LNCaP clone FGC (cell line): Measurements from ENCODE around the gene MROH9.

Source experiments
- DNase-seq: peaks from one replicate; pipeline ENCODE4 v3.0.0-alpha.2; 2011; ENCODE audit warnings: low read depth
- H3K4me3 ChIP-seq: 2 replicates; pipeline ENCODE4 v1.5.1; 2011; ENCODE audit warnings: mild to moderate bottlenecking, low read depth, low read length, control low read depth
- TF ChIP-seq, protein P1 (sequence below): IDR thresholded peaks from 2 replicates; pipeline ENCODE4 v1.5.1; 2012; ENCODE audit warnings: mild to moderate bottlenecking; ENCODE audit not compliant: control insufficient read depth, insufficient read depth; ENCODE audit errors: extremely low read depth

Gene MROH9

DNA sequence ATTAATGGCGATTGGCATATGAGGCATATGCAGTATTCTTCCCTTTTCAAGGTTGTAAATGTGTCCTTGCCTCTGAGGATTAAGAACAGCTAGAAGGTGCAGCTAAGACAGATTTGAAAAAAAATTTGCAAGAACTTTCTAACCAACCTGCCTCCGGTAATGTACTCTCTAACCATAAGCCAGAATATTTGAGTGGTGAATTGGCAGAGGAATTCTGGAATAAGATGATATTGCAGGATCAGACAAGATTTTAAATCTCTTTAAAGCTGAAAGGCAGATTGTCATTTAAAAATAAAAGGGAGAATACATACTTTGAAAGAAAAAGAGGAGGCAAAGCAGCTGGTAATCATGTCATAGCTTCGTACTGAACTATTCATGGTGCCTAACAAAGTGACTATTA is 29.2 kb downstream of the MROH9 start:
- H3K4me3 ChIP-seq, result no peak overlapping the region
- TF ChIP-seq, protein P1, sequence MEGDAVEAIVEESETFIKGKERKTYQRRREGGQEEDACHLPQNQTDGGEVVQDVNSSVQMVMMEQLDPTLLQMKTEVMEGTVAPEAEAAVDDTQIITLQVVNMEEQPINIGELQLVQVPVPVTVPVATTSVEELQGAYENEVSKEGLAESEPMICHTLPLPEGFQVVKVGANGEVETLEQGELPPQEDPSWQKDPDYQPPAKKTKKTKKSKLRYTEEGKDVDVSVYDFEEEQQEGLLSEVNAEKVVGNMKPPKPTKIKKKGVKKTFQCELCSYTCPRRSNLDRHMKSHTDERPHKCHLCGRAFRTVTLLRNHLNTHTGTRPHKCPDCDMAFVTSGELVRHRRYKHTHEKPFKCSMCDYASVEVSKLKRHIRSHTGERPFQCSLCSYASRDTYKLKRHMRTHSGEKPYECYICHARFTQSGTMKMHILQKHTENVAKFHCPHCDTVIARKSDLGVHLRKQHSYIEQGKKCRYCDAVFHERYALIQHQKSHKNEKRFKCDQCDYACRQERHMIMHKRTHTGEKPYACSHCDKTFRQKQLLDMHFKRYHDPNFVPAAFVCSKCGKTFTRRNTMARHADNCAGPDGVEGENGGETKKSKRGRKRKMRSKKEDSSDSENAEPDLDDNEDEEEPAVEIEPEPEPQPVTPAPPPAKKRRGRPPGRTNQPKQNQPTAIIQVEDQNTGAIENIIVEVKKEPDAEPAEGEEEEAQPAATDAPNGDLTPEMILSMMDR, result no peak
- DNase-seq, result no peak

DNA sequence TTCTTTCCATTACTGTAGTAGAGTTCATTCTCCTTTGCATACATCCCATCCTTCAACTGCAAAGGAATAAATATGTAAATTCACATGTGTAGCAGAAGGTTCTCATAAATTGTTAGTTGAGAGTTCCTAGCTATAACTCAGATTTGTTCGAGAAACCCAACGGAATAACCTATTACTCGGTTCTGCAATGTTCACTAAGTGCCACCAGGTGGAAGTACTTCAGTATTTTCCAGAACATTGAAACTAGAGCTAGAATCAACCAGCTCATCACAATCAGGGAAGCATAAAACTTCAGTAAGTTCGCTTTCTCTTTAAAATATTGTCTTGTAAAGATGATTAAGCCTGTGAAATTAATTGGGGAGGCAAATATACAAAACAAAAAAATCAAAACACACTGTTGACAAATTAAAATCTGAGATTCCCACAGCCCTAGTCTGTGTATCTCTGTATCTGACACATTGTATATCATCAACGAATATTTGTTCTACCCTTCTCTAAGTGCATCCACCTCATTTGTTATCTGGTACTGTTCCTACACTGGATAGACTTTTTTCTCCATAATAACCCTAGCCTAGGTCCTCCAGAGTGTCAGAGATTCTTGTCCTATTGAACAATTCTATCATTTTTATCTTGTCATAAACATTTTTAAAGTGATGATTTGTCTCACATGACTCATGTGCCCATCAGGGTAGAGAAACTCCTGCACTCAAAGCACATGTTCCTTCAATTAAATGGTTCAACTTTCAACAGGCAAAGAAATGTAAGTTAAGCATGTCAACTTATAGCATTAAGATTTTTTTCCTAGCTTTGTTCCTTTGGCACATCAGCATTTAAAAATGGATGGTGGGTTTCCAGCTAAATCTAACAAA is 31.9 kb downstream of the MROH9 start:
- TF ChIP-seq, protein P1, result peak; percentile 64
- peak; percentile 14 for DNase-seq
- H3K4me3 ChIP-seq, result no peak overlapping the region

DNA sequence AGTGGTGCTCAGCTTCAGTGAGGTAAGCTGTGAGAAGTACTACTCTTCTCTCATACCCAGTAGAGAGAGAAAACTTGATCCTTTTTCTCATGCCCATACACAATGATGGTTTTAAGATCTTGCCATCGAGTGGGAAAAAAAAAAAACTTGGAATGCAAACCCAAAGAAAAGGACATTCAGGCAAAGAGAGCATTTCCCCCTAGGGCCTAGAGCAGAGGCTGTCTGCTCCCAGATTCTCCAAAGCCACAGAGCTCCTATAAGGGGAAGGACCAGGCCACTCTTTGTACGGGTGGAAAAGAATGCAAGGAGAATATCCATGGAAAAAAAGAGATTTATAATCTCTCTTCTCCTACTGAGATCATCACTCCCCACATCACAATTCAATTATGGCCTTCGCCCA is 34.9 kb downstream of the MROH9 start:
- no peak overlapping the region for H3K4me3 ChIP-seq
- DNase-seq, result no peak
- TF ChIP-seq, protein P1, result no peak

DNA sequence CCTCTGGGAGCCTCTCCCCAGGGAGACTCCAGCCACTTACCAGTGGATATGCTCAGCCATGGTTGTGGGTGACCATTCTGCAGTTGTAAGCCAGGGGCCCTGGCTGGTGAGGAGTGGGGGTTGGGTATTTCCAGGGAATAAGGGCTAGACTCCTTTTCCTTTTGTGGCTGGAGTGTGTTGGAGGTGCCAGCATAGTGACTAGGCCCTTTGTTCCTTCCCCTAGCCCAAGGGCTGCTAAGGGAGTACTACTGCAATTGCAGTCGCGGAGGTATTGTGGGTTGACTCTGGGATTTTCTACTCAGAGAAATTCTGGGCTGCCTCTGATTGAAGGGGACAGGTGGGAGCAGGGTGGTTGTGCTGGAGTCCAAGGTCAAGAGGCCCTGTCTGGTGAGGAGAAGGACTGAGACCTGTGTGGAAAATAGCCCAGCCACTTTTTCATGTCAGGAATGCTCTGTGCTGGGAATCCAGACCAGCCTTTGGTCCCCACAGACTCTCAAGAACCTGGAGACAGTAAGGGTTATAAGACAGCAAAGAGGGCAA is 43.1 kb downstream of the MROH9 start:
- H3K4me3 ChIP-seq, result no peak overlapping the region
- DNase-seq, result no peak
- TF ChIP-seq, protein P1, result no peak

DNA sequence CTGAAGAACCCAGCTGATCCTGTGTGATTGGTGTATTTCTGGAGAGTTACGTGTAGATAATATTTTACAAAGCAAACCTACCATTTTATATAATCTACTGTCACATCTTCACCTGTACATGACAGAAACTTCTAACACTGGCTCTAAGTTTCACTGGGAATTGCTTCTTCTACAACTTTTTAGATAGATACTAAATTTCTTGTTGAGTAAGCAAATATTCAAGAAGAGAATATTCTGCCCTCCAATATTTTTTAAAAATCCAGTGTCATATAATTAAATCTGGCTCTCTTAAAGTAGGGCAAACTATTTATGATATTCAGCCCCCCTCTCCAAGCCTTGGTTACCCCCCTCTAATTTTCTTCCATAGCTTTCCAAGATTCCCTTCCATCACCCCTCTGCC is 50.1 kb downstream of the MROH9 start:
- no peak overlapping the region for H3K4me3 ChIP-seq
- TF ChIP-seq, protein P1, result no peak
- no peak for DNase-seq

DNA sequence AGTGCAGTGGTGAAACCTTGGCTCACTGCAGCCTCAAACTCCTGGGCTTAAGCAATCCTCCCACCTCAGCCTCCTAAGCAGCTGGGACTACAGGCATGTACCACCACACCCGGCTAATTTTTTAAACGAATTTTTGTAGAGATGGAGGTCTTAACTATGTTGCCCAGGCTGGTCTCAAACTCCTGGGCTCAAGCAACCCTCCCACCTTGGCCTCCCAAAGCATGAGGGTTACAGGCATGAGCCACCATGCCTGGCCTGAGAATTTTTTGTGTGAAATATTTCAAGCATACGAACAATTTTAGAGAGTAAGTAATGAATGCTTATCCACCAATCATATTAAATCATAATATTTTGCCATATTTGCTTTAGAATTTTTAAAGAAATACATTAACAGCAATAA is 51.6 kb downstream of the MROH9 start:
- DNase-seq, result no peak
- TF ChIP-seq, protein P1, result no peak
- H3K4me3 ChIP-seq, result no peak overlapping the region

DNA sequence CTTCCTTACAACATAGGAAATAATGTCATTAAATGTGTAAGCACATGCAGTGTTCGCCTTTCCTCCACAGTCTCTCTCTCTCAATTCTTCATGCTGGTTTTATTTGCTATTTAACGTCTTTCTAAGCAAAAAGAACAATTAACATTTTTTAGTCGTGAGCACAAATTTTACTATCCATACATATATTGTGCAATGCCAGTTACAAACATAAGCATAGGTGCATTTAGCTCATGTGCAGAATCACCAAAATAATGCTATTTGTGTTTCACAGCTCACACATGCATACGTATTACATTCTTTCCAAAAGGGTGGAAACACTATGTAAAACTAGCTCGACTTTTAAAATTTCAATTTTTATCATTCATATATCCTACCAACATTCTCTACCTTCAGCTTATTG is 52.1 kb downstream of the MROH9 start:
- DNase-seq, result no peak

More for the DNA sequence above, 52.1 kb downstream of the MROH9 start:
- no peak overlapping the region for H3K4me3 ChIP-seq
- TF ChIP-seq, protein P1, result no peak
